NCI-H1694 treated with DMSO at 0.1 percent for 48 hours (cell line): ENCODE data around the gene ITM2A.

Experiments used
- DNase-seq: peaks from one replicate; lab custom pipeline; 2025; lab: John Stamatoyannopoulos, UW

Gene ITM2A

DNA sequence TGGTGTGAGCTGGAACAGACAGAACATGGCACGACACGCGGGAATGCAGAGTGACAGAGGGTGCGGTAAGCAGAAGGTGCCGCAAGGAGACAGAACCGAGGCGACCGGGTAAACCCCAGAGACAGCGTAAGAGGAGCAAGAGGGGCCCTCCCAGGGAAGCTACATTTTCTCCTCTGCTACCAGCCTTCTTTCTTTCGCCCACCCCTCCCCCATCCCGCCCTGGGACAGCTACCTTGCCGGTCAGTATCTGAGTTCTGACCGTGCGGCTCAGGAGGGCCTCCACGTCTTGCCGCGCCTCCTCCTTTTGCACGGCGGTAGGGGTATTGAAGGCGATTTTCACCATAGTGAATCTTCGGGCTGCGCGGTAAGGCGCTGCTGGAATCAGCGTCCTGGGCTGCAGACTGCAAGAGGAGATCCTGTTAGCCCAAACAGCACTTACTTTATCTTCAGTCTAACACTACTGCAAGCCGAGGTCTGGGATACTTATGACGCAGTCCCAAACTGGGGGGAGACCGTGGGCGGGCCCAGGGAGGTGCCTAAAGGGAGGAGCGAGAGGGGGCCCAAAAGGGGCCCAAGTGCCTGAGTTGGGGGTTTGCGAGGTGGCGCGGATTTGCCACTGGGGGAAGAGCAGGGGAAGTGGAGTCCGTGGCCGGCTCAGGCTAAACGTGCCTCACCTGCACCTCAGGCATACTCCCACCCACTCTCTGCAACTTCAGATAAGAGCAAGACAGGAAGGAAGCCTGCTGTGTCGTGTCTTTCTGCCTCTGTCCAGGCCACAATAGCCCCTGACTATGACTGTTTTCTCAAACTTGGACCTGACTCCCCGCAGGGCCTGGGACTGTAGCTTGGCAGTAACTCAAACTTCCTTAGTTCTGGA, at the start of gene ITM2A:
Gene ITM2A, minus strand, starts transcription at position 462 of the 877 bp plus-strand sequence. Its CDS starts 119 bp downstream, at position 343.
- DNase-seq: no peak

DNA sequence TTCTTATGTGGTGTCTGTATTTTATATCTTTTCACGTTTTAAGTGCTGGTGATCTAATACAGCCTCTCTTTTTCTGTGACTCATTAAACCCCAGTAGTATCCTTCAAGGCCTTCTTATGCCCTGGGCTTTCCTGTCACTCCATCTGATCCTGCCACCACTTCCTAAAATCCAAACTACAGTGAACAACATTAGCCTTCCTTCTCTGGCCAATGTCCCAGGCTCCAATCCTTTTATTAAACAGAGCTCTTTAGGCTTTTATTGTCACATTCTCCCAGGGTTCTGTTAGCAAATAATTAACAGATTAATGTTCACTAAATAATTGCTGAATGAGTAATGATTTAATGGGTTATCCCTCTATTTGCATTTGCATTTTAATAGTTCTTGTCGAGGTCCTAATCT, 47.9 kb upstream of the ITM2A start:
- DNase-seq: no peak

DNA sequence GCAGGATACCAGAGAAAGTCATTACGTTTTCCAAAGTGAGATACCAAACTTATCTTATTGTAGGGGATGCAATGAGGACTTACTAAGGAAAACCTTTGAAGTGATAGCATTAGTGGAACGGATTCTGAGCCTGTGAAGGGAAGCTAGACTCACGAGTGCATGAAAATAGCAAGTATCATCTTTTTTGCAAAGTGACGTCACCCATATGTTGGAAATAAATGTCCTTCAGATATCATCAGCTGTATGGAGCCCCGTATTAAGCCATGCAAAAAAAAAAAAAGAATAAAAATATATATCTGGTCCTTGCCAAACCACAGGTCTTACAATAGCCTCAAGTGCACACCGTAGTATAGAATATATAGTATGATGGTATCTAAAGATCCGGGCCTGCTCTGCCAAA, 46.8 kb upstream of the ITM2A start:
- no peak for DNase-seq

DNA sequence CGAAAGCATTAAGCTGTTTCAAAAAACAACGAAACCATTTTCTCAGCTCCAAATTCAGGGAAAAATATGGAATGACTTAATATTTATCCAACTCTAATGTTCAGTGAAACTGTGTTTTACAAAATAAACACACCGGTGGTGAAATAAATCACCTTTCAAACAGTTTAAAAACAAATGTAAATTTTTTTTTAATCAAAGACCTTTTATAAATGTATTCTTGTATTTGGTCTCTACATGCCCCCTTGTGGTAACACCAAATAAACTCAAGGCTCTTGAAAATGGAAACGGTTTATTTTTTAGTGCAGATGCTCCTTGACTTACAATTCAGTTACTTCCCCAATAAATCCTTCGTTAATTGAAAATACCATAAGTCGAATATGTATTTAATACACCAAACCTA, 45.8 kb upstream of the ITM2A start:
- DNase-seq: no peak

DNA sequence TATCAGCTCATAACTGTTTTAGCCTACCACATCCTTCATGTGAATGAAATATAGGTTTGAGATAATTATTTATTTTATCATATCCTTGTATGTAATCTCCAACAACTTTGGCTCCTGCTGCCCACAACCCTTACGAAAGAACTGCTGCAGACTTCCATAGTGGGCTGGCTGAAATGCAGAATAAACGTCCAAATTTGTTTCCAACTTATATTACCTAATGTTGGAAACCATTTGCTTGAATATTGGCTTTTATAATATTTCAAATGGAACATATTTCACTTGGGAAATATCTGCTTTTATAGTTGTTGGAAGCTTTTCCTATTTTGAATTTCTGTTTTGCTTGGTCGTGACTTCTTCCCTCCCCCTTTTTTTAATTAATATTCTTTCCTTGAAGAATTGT, 45.0 kb upstream of the ITM2A start:
- DNase-seq: no peak

DNA sequence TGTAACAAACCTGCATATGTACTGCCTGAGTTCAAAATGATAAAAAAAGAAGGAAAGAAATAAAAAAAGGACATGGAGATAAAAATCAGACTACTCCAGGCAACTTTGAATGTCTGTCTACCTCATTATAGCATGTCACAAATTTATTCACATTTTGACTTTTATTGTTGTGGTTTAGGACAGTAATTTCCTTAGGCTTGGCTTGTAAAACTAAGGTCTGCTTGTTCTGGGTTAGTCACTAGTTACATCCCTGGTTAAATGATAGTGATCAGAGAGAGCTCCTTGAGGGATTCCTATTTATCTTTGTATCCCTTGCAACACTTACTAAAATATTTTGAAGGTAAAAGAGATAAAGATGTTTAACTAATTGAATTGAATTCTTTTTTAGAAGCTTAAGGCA, 42.5 kb upstream of the ITM2A start:
- no peak for DNase-seq

DNA sequence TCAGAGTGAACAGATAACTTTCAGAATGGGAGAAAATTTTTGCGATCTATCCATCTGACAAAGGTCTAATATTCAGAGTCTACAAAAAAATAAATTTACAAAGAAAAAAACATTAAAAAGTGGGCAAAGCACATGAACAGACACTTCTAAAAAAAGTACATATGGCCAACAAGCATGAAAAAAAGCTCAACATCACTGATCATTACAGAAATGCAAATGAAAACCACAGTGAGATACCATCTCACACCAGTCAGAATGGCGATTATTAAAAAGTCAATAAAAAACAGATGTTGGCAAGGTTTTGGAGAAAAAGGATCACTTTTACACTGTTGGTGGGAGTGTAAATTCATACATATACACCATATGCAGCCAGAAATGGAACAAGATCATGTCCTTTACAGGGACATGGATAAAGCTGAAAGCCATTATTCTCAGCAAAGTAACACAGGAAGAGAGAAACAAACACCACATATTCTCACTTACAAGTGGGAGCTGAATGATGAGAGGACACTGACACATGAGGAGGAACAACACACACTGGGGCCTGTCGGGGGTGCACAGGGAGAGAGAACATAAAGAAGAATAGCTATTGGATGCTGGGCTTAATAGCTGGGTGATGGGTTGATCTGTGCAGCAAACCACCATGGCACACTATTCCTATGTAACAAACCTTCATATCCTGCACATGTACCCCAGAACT, 41.6 kb upstream of the ITM2A start:
- DNase-seq: no peak

DNA sequence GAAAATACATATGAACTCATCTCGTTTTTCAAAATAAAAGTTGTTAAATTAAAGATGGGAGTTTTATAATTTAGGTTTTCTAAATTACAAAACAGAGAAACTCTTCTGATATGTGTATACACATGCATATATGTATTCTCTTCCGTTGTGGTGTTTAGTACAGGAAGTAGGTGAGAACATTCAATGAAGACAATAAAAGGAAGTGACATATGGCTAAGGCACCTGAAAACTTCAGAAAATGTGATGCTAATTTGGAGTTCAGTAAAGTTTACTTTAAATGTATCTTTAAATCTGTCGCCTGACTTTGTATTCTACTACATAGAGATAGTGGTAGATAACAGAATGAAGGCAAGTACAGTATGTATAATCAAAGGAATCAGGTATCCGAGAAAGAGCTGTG, 33.5 kb upstream of the ITM2A start:
- no peak for DNase-seq

DNA sequence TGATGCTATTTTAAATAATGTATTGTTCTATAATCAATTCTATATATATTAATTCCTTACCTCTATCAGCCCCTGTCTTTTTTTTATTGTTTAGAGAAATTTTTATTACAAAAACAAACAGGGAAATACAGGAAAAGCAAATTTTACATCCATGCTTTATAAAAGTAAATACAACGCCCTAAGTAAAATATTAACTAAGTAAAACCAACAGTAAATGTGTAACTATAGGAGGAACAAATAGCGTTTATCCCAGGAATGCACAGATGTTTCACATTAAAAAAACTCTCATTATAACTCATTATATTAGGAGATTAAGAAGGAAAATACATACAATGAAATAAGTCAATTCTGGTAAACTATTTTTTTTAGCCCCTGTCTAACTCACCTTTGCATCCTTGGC, 8.2 kb upstream of the ITM2A start:
- DNase-seq: no peak

DNA sequence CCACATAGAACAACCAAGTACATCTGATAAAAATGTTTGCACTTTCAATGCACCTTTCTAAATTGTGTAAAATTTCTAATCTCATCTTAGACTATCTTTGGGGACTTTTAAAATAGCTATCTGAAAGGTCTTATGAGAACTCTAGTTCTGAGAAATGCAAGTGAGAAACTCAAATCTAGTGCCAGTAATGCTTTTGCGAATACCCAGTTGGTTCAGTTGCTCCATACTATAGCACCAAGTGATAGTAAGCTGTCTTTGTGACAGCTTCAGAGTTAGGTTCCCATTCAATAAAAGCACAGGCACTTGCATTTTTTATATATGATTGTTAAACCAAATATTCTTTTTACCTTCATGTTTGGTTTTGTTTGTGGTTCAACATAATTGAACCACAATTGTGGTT, 4.5 kb upstream of the ITM2A start:
- DNase-seq: no peak

DNA sequence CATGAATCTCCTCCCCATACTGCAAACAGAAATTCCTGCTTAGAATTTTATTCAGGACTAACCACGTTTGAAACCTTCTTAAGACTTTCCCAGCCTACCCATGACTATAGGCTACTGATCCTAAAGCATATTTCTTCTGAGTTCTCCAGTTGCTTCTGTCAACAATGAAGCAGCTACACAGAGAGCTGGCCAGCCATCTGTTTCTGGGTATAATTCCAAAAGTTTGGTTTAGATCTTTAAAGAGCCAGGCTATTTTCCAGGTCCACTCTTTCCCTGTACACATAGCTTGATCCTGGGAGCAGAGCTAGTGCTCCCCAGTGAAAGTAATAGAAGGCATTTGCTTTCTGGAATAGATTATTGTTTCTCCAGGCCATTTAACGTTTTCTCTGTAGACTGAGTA, 4.0 kb upstream of the ITM2A start:
- no peak for DNase-seq

DNA sequence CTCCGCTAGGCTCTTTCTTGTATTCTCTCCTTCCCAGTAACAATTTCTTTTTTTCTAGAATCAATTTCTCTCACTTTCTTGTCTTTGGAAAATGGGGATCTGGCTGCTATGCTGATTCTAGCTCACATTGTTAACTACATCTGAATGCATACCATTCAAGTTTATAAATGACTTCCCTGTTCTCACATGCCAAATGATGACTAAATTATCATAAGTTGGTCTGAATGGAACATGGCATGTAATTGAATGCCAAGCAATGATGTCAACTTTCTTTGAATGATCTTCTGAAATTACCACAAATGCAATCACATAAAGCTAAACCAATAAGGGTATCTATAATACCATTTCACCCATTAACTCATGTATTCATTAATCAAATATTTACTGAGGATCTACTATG, 2.7 kb upstream of the ITM2A start:
- no peak for DNase-seq

DNA sequence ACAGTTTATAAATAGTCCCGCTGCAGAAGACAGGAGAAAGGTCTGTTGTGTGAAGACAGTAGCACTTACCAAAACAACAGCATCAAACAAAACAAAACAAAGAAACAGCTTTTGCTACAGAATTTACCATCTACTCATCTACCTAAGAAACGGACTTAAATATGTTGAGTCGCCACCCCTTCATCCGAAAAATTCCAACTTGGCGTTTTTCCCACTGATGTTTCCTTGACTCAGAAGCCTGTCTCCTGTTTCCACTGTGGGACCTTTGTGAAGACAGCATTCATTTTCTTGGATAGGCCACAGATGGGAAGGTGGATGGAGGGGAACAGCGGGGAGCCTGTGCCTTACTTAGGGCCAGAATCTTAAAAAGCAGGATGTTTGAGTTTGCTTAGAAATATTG, 1.3 kb upstream of the ITM2A start:
- DNase-seq: no peak

DNA sequence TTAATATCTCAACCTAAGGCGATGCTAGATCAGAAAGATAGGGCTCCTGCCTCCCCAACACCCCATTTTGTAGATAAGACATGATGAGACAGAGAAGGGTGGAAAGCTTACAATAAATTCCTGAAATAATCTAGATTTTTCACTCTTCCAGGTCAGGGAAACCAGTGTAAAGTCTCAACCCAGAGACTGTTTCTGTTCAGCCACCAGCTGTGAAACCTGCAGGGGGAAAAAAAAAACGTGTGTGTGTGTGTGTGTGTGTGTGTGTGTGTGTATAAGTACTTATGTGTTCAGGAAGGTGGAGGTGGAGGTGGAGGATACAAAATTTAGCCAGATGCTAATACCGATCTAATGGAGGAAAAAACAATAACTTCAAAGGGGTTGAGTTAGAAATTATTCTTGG, 773 bp upstream of the ITM2A start:
- no peak for DNase-seq

DNA sequence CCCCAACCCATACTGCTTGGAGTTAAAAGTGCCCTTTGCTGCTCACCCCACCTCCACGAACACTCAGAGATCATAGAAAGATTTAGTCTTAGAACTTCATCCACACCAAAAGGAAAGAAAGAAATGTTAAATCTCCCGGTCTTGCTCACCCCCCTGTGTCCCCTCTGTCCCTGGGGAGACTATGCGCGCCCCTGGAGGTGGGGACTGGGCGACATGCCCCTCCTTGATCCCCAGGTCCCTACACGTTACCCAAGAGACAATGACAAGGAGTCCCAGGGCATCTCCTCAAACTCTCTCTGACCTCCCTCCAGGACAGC, 620 bp downstream of the ITM2A start:
- DNase-seq: no peak

DNA sequence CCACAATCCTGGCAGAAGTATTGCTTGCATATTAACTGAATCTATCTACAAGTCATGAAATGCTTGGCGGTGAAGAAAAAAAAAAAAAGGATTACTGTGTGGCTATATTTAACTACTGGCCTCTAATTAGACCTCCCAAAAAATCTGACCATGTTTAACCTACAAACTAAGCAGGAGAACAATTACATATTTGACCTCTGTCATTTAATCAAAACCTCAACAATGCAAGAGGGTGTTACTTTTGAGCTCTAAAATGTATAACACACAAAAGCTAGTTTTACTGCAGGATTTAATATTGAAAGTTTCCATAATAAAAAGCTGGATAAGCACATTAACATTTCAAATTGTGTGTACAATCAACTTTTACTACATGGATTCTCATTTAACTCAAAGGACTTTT, 1.5 kb downstream of the ITM2A start:
- DNase-seq: no peak

DNA sequence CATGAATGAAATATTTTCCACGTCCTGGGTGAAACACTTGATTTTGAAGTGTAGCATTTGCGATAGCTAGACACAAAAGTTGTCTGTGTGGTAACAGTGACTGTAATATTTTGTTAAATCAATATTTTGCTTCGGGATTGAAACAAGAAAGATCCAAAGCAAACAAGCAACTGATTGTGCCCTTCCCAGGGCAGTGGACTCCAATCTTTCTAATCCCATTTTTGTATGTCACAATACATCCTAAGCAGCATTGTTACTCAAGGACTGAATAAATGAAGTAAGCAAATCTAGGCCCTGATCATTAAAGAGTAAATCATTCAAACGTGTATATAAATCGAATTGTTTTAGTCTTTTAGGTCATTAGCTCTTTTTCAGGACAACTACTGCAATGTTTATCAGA, 2.8 kb downstream of the ITM2A start:
- no peak for DNase-seq

DNA sequence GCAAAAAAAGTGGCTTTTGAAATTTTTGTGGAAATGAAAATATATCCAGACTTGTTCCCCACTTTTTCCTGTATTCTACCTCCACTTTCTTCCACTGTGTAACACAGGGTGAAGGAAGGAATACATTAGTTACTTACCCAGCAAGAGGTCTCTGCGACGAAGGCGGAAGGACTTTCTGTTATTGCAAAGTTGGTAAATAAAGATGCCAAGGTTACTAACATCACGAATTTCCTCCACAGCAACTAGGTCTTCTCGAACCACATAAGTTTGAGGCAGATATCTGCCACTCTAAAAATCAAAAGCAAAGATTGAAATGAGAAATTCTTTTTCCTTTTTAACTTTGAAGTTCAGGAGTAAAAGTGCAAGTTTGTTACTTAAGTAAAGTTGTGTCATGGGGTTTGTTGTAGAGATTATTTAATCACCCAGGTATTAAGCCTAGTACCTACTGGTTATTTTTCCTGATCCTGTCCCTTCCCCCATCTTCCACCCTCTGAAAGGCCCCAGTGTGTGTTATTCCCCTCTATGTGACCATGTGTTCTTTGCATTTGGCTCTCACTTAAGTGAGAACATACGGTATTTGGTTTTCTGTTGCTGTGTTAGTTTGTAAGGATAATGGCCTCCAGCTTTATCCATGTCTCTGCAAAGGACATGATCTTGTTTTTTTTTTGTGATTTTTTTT, 5.8 kb downstream of the ITM2A start:
- no peak for DNase-seq

DNA sequence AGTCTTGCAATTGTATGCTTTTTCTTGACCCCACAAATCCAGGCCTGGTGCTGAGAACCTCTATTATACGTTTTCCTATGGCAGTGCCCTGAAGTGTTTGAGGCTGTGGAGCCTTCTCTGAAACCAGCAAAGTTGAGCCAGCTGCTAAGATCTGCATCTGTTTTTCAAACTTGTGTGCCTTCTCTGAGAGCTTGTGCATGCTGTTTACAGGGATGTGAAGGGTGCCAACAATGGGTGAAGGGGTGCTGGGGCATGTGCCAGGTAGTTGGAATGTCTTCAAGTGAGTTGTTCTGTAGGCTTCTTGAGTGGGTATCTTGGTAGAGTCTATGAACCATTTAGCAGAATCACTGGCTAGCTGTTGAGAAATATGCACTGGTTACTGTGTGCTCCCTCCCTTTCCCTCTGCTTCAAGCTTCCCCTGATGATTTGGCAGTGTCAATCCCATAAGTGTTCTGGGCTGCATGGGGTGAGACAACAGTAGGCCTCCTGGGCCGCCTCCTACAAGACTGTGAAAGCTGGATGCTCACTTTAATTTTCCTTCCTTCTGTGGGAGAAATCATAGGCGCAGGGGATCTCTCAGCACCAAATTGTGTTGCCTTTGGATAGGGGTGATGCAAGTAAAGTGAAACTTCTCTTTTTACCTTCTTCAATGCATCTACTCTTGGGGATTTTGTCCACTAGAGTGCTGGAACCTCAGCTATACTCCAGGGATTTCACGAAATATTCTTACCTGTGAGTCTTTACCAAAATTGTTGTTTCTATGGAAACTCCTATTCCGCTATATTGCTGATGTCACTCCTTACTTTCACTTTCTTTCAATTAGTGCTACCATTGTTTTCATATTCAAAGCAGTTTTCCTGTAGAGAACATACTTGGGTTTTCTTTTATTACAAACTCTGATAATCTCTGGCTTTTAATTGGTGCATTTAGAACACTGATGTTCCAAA, 30.0 kb downstream of the ITM2A start:
- no peak for DNase-seq

DNA sequence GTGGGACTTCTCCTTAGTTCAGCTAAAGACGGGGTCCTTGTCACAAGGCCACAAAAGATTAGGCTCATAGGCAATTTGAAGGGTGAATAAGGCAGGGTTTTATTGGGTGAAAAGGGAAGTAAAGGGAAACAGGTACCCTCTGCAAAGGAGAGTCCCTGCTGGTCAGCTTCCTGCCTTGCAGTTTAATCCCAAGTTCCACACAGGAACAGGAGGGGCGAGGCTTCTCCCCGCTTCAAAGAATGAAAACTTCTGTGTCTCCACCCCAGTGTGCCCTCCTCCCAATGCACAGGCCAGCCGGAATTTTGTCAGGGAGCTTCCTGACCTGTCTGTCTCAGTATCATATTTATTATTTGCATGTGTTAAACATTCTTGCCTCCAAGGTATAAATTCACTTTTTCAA, 37.1 kb downstream of the ITM2A start:
- DNase-seq: no peak

DNA sequence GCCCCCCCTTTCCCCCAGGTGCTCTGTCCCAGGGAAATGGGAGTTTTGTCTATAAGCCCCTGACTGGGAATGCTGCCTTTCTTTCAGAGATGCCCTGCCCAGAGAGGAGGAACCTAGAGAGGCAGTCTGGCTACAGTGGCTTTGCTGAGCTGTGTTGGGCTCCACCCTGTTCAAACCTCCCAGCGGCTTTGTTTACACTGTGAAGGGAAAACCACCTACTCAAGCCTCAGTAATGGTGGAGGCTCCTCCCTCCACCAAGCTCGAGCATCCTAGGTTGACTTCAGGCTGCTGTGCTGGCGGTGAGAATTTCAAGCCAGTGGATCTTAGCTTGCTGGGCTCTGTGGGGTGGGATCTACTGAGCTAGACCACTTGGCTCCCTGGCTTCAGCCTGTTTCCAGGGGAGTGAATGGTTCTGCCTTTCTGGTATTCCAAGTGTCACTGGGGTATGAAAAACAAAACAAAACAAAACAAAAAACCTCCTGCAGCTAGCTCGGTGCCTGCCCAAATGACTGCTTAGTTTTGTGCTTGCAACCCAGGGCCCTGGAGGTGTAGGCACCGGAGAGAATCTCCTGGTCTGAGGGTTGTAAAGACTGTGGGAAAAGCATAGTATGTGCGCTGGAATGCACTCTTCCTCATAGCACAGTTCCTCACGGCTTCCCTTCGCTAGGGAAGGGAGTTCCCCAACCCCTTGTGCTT, 41.7 kb downstream of the ITM2A start:
- DNase-seq: no peak
